IMR-90 (cell line): ENCODE results near the gene KMT2A.
"Not testable (repeated sequence)": the region's sequence is repeated elsewhere in the genome, so short reads cannot be mapped to it uniquely, and the experiment has no call there.

Experiments used
- CEBPB ChIP-seq: IDR thresholded peaks from 2 replicates; pipeline ENCODE4 v1.6.1; 2012; ENCODE audit warnings: low read depth, low read length, improper control_type of control experiment
- MAFK ChIP-seq: IDR thresholded peaks from 2 replicates; pipeline ENCODE4 v1.6.1; 2012; ENCODE audit warnings: low read depth, low read length, improper control_type of control experiment
- POLR2A ChIP-seq: IDR thresholded peaks from 2 replicates; pipeline ENCODE4 v1.6.1; 2012; ENCODE audit warnings: mild to moderate bottlenecking, low read depth, low read length
- RAD21 ChIP-seq: IDR thresholded peaks from 2 replicates; pipeline ENCODE4 v1.6.1; 2012; ENCODE audit warnings: low read length, improper control_type of control experiment
- RCOR1 ChIP-seq: IDR thresholded peaks from 2 replicates; pipeline ENCODE4 v1.6.1; 2012; ENCODE audit warnings: mild to moderate bottlenecking, low read length, improper control_type of control experiment; ENCODE audit not compliant: insufficient replicate concordance
- USF2 ChIP-seq: fragments of 150-350 bp; IDR thresholded peaks from 2 replicates; pipeline ENCODE4 v1.6.1; 2017; ENCODE audit warnings: mild to moderate bottlenecking, antibody characterized with exemption, low read length, low read depth
- TF ChIP-seq, protein P1 (sequence below): conservative IDR thresholded peaks from 2 replicates; pipeline ENCODE4 v1.5.1; 2012; ENCODE audit warnings: mild to moderate bottlenecking, low read depth, low read length, improper control_type of control experiment

DNA sequence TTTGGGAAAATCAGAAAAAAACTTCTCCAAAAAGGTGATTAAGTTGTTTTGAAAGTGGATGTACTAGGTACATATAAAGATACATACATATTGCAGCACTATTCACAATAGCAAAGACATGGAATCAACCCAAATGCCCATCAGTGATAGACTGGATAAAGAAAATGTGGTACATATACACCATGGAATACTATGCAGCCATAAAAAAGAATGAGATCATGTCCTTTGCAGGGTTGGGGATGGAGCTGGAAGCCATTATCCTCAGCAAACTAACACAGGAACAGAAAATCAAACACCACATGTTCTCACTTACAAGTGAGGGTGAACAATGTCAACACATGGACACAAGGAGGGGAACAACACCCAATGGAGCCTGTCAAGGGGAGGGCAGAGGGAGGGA lies 19.4 kb upstream of the KMT2A start:
- TF ChIP-seq CEBPB, RAD21, RCOR1, POLR2A, USF2, MAFK: not testable (repeated sequence)
- TF ChIP-seq, protein P1, sequence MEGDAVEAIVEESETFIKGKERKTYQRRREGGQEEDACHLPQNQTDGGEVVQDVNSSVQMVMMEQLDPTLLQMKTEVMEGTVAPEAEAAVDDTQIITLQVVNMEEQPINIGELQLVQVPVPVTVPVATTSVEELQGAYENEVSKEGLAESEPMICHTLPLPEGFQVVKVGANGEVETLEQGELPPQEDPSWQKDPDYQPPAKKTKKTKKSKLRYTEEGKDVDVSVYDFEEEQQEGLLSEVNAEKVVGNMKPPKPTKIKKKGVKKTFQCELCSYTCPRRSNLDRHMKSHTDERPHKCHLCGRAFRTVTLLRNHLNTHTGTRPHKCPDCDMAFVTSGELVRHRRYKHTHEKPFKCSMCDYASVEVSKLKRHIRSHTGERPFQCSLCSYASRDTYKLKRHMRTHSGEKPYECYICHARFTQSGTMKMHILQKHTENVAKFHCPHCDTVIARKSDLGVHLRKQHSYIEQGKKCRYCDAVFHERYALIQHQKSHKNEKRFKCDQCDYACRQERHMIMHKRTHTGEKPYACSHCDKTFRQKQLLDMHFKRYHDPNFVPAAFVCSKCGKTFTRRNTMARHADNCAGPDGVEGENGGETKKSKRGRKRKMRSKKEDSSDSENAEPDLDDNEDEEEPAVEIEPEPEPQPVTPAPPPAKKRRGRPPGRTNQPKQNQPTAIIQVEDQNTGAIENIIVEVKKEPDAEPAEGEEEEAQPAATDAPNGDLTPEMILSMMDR, result not testable (repeated sequence)
